HT1080 (cell line): ENCODE measurements around the gene IP6K2. TPM values are rescaled to one million over a fixed set of nuclear protein-coding genes. Genes with fewer than 3 reads are reported as not detected.
A peak's percentile ranks its signal among the peaks of the same experiment; 100 is the strongest.
"Not testable (repeated sequence)": the region's sequence is repeated elsewhere in the genome, so short reads cannot be mapped to it uniquely, and the experiment has no call there.

Experiments used
- DNase-seq: peaks from one replicate; pipeline ENCODE4 v3.0.0-alpha.2; 2015; ENCODE audit warnings: low read depth
- total RNA-seq: library from RNA; depleted of rRNA; stranded (reverse); fragments of >200 nt; shearing (Covaris generic); gene quantifications from 2 replicates; pipeline ENCODE4 v1.2.3, GENCODE V29; 2014

Gene IP6K2
- total RNA-seq, 1 experiment from 2014 or later: 65.7 TPM

DNA sequence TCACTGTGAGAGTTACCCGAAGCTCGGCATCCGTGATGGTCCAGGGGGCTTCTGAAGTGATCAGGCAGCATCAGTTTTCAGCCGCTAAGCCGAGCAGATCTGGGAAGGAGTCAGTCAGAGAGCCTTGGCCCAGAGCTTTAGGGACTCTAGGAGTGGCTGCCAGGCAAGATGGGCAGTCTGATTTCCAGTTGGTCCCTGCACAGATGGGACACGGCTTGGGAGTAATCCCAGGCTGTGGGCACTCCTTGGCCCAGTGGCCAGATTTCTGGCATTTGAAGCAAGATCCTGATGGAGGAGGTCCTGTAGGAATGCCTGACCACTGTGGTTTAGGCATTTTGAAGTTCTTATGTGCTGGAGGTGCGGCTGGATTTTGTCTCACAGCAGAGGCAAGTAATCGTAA is 10.5 kb upstream of the IP6K2 start:
- no peak for DNase-seq

DNA sequence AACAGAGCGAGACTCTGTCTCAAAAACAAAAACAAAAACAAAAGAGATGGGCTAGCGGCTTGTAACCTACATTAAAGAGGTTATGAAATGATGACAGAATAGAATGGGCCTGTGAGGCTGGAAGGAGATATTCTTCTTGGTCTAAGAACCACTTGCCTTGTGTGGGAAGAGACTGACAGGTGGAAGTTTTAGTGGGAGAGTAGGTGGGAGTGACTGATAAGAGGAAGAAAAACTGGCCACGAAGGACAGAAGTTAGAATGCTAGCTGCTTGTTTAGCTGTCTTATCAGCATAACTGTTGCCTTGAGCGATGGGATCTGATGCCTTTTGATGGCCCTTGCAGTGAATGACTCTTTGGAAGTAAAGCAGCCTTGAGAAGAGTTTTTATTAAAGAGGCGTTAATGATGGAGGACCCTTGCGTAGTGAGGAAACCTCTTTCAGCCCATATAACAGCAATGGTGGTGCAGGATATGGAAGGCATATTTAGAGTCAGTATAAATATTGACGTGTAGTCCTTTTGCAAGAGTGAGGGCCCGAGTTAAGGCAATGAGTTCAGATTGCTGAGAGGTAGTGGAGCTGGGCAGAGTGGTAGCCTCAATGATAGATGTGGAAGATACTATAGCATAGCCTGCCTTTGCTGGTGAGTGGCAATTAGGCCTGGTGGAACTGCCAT is 8.3 kb upstream of the IP6K2 start:
- not testable (repeated sequence) for DNase-seq

DNA sequence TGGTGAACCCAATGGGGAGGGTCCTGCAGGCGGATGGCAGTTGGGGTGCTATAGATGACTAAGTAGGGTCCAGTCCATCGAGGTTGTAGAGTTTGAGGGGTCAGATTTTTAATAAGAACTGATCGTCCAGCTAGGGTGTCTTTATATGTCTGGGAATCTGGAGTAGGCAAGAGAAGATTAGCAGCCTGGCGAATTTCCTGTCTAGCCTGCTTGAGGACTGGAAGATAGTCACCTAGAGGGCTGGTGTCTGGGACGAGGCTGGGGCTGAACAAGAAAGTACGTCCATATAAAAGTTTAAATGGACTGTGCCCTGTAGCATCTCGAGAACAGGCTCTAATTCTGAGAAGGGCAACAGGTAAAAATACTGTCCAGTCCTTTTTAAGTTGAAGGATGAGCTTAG is 6.7 kb upstream of the IP6K2 start:
- DNase-seq: no peak

DNA sequence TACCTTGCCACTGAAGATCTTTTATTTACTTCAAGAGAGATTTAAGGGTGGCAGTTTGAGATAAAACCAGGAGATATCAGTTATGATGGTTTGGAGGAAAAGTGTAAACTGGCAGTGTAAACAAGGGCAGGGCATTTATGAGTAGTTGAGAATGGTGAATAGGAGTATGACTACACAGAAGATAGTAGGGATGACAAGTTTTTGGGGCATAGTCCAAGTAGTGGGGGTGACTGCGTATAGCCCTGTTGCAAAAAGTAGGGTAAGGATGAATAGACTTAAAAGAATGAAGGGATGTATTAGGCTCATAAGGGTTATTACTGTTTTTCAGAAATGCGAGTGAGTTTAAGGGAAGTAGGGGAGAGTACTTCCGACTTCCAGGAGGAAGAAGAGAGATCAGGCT is 6.3 kb upstream of the IP6K2 start:
- not testable (repeated sequence) for DNase-seq

DNA sequence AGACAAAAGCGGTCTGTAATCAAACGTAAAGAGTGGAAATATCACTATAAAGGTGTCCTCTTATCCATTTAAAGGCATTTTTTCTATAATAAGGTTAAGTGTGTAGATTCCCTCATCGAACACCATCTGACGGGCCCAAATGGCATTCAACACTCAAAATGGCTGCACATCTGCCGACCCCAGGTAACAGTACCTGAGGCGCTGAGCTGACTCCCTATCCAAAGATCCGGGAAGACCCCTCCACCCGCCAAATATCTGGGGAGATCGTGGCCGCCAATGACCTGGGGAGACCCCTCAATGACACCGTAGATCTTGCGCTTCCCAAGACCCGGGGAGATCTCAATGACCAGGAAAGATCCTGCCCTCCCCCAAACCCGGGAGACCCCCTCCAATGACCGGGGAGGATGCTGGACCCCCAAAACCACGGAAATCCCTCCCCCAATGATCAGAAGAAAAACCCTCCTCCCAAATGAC is 476 bp downstream of the IP6K2 start:
- DNase-seq: peak; percentile 17

DNA sequence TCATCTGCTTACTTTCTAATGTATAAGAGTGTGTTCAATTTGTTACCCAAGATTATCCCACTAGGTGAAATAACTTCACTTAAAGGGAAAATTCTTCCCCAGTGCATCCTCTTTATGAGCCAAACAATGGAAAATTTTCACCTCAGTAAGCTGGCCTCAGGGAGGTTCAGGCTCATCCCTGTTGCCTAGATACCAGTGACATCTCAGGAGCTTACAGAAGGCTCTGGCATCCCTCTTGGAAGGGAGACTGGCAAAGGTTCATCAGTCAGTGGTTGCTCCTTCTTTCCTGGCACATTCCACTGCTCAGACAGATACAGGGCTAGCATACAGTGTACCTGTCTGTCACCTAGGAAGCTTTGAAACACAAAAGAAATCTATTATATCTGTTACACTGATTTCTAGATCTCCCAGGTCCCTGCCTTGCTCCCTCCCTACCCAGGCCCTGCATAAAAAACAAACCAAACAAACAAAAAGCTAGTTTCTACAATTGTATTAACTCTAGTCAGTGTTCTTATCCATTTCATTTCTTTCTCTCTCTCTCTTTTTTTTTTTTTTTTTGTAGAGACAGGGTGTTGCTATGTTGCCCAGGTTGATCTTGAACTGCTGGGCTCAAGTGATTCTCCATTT is 1.7 kb downstream of the IP6K2 start:
- peak; percentile 9 for DNase-seq

DNA sequence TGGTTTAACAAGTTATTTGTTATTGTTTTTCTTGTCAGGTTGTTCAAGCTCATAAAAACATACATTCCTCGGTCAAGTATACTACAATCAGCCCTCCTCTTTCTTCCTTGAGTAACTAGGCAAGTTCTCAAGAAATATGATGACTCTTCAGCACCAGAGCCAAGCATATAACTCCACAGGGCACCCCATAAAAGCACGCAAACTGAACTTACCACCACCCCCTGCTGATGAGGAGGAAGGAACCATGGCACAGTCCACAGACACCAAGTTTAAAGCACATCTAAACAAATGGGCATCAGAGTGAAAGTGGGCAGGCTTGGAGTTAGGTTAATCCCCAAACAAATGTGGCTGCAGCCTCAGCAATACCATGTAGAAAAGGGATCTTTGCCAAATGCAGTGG is 5.3 kb downstream of the IP6K2 start:
- no peak for DNase-seq

DNA sequence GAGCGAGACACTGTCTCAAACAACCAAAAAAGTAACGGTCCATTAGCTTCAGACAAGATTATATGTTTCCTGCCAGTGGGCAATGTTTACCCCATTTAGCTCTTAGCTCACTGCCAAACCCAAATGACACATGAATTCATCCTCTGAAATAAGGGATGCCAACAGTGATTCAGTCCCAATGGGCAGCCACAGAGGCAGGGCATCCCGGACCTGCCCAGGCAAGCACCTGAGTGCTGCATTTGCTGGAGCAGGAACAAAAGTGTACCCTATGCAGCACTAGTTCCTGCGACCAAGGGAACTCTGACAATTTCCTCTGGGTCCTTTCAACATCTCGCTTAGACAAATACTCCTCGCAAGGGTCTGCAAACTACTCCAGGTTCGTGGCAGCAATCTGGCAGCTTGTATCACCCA is 8.0 kb downstream of the IP6K2 start:
- DNase-seq: peak; percentile 53

DNA sequence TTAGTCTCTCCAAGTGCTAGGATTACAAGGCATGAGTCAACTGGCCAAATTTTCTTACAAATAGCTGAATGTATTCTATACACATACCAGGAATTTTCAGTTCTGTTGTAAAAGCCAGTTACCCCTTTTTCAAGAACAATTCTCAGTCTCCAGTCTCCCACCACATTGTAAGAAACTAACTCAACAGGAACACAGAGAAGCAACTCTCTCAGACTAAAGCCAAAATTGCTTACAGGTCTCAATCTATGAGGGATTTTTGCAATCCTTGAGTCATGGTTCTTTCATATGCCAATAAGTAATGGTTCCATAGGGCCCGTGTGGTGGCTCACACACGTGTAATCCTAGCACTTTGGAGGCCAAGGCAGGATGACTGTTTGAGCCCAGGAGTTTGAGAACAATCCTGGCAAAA is 8.5 kb downstream of the IP6K2 start:
- no peak for DNase-seq

DNA sequence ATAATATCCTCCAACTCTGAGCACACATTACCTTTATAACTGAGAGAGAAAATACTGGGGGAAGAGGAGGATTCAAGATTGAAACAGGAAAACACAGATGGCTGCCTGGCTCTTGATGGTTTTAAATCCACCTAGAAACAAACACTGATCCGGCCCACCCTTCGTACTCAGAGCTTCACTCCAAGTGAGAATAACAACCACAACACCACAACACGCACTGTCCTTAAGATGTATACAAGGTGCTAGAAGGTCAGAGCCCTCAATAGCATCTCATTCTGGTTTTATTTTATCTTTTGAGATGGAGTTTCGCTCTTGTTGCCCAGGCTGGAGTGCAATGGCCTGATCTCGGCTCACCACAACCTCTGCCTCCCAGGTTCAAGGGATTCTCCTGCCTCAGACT is 9.9 kb downstream of the IP6K2 start:
- no peak for DNase-seq

DNA sequence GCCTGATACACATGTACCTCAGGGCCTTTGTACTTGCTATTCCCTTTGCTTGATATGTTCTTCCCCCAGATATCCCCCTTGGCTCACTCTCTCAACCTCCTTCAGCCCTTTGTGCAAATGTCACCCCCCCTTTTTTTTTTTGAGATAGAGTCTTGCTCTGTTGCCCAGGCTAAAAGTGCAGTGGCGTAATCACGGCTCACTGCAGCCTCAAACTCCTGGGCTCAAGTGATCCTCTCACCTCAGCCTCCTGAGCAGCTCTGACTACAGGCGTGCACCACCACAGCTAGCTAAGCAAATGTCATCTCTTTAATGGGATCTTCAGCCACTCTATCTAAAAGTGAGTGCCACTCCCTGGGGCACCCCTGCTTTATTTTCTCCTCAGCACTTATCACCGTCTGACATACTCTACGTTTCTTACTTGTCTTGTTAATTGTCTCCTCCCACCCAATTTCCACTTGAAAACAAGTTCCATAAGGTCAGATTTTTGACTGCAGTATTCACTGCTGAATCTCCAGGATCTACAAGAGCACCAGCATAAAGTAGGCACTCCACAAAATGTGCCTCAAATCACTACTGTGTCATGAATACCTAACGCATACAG is 14.6 kb downstream of the IP6K2 start:
- DNase-seq: no peak

DNA sequence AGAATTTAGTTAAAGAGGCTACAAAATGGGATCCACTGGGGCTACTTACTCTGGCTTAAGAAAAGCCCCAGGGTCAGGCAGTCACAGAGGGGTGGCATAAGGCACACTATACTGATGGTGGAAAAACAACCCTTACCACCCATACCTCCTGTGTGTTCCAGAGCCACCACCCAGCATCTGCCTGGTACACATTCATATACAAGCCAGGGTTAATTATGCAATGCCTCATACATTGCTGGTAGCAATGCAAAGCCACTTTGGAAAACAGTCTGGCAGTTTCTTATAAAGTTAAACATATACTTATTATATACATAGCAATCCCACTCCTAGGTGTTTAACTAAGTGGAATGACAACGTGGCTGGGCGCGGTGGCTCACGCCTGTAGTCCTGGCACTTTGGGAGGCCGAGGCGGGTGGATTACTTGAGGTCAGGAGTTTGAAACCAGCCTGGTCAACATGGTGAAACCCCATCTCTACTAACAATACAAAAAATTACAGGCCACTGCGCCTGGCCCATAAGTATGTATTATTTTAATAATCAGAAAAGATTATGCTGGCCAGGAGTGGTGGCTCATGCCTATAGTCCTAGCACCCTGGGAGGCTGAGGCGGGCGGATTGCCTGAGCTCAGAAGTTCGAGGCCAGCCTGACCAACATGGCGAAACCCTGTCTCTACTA is 16.2 kb downstream of the IP6K2 start:
- no peak for DNase-seq

DNA sequence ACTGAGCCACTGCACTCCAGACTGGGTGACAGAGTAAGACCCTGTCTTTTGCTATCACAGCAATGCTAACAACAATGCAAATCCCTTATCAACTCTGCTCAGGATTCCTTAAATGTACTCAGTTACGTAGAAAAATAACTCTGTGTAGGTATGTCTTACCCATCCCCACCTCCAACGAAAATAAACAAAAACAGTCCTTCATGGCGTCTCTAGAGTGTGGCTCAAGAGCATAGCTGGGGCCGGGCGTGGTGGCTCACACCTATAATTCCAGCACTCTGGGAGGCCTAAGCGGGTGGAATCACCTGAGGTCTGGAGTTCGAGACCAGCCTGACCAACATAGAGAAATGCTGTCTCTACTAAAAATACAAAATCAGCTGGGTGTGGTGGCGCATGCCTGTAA is 18.1 kb downstream of the IP6K2 start:
- no peak for DNase-seq

DNA sequence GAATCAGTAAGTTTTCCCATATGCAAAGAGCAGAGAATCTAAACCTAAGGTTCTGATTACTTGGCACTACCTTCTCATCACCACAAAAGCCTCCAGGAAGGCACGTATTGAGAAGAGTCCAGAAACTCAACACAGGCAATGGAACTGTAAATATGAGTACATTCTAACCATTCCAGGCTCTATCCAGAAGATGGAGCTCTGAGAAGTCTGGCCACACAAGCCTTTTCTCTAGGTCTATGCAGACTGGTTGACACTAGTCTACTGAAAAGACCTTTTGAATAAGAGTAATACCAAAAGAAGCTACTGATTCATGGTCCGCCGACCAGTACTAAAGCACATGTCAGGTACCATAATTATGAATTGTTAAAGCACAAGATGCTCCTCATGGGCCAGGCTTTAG is 19.1 kb downstream of the IP6K2 start:
- DNase-seq: no peak

DNA sequence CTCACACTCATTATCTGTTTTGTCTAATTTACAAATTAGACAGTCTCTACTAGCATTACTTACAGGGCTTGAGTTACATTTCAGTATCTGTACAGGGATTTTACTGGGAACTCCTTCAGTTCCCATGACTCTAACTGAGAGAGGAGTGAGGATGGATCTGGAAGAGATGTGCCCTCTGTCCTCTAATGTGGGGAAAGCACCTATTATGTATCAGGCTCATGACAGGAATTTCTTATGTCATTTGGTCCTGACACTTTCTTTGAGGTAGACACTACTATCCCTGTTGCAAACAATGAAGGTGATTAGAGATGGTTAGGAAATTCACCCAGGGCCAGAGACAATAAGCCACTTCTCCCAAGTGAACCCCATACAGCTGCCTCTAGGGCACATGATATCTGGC is 20.4 kb downstream of the IP6K2 start:
- no peak for DNase-seq

DNA sequence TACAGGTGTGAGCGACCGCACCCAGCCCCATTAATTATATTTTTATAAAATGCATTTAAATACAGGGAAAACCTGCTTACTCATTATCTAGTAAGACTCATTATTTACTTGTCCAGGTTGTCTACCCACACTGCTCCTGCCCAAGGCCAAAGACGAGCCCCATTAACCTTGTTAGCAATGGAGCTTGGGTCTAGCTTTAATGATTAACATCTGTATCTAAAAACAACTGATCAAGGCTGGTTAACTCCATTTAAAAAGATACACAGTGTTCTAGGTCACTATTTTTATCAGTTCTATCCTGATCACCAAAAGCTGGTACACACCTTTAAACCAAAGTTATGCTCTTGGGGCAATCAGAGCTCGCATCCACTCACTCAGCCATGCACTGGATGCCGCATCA is 20.9 kb downstream of the IP6K2 start:
- DNase-seq: no peak

DNA sequence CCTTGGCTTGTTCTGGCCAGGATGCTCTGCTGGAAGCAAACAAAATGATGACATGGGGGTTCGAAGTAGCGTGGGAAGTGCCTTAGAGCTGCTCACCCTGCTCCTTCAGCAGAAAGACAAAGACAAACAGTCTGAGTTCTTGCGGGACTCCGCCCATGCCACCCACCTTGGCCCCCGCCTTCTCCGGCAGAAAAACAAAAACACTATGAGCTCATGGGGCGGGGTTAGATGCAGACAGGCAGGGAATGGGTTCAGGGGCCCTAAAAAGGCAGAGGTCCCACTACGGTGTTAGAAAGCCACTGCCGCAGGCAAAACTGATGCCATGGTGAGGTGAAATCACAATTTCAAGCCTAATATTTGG is 21.6 kb downstream of the IP6K2 start:
- no peak for DNase-seq

DNA sequence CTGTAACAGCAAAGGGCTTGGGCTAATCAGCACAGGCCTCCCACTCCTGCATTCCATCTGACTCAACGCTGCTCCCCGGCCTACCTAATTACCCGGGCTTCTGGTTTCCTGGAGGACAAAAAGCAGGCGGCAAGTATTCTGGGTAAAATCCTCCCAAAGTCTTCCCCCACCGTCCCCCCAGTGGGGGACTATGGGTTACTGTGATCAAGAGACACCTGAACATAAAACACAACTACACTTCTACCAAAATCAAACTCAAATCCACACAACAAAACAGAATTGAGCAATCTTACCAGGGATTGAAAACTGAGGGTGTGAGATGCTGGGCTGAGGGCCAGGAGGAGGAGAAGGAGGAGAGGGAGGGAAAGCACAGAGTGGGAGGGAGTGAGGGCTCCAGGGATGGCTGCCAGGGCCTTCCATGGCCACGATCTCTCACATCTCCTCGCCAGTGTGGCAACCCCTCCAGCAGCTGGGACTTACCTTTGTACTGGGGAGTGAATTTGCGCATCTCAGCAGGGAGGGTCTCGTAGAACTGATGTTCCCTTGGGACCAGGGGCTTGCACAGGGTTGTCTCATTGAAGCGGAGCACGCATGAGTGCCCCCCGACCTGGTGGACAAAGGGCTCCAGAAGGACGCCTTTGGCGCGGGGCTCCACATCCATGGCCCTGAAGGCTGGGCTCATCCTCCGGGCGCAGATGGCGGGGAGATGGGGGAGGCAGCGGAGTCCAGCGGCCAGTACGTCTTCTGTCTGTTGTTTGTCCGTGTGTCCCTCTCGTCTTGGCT is 22.2 kb downstream of the IP6K2 start:
- DNase-seq: peak; percentile 76

DNA sequence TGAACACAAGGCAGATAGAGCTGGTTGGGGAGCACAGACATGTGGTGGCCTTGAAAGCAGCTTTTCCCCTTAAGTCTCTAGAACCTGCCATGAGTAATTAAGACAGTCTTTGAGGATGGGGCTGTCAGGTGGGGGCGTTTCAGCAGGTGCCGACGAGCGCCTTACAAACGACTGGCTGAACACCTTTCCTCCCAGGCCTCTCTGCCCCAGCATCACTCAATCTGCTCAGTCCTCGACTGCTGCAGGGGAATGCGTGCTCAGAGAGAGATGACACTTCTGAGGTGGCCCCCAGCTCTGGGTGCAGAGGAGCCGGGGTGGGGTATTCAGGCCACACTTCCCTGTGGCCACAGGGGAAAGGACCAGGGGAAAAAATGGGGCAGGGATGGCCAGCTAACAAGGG is 23.2 kb downstream of the IP6K2 start:
- no peak for DNase-seq

DNA sequence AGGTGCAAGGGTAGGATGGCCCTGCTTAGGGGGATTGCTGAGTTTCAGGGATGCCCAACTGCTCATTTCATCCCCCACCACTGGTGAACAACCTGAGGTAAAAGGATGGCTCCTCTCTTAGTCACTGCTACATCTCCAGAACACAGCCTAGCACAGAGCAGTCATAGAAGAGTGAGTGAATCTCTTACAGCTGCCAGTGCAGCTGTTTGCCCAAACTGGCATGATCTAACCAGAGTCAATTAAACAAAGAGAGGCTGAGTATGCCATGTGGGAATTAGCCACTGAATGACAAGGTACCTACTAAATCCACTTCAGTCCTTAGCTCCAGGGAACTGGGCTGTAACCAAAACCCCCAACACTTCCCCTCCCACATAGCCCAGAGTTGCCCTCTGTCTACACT is 24.5 kb downstream of the IP6K2 start:
- no peak for DNase-seq

DNA sequence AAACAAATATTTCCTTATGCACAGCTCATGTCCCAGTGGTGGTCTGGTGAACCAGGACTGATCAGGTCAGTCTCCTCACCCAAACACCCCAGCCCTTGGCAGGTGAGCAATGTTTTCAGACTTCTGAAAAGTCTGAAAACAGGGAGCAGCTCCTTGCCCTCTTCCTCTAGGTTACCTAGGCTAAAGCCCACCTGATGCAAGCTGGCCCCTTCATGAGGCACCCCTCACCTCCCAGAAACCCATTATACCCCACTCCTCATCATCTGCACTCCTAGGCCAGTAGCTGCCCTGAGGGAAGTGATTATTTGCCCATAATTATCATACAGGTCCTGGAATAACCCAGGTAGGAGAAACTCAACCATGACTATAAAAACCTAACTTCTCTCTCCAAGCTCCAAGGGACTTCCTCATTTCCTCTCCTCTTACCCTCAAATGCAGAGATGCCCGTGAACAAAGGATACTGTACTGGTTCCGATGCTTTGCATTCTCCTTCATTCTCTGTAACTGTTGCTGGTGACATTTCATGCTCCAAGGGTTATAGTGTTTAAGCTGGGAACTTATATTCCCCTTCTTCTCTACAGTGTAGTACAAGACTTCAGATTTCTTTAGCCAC is 26.1 kb downstream of the IP6K2 start:
- no peak for DNase-seq
